ENCODE data around the gene BCL11A.

The BCL11A gene

DNA sequence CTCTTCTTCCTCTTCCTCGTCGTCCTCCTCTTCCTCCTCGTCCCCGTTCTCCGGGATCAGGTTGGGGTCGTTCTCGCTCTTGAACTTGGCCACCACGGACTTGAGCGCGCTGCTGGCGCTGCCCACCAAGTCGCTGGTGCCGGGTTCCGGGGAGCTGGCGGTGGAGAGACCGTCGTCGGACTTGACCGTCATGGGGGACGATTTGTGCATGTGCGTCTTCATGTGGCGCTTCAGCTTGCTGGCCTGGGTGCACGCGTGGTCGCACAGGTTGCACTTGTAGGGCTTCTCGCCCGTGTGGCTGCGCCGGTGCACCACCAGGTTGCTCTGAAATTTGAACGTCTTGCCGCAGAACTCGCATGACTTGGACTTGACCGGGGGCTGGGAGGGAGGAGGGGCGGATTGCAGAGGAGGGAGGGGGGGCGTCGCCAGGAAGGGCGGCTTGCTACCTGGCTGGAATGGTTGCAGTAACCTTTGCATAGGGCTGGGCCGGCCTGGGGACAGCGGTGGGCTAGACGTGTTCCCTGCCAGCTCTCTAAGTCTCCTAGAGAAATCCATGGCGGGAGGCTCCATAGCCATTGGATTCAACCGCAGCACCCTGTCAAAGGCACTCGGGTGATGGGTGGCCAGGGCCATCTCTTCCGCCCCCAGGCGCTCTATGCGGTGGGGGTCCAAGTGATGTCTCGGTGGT, 91.9 kb downstream of the BCL11A start:
- no peak for DNase-seq (ENCODE audit: low read depth)

DNA sequence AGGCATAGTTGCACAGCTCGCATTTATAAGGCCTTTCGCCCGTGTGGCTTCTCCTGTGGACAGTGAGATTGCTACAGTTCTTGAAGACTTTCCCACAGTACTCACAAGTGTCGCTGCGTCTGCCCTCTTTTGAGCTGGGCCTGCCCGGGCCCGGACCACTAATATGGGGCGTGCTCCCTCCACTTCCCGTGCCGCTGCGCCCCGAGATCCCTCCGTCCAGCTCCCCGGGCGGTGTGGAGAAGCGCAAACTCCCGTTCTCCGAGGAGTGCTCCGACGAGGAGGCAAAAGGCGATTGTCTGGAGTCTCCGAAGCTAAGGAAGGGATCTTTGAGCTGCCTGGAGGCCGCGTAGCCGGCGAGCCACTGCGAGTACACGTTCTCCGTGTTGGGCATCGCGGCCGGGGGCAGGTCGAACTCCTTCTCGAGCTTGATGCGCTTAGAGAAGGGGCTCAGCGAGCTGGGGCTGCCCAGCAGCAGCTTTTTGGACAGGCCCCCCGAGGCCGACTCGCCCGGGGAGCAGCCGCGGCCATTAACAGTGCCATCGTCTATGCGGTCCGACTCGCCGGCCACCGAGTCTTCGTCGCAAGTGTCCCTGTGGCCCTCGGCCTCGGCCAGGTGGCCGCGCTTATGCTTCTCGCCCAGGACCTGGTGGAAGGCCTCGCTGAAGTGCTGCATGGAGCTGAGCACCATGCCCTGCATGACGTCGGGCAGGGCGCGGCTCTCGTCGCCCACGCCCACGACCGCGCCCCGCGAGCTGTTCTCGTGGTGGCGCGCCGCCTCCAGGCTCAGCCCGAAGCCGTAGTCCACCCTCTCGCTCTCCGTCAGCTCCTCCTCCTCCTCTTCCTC, 92.7 kb downstream of the BCL11A start:
- DNase-seq (ENCODE audit: low read depth): no peak

DNA sequence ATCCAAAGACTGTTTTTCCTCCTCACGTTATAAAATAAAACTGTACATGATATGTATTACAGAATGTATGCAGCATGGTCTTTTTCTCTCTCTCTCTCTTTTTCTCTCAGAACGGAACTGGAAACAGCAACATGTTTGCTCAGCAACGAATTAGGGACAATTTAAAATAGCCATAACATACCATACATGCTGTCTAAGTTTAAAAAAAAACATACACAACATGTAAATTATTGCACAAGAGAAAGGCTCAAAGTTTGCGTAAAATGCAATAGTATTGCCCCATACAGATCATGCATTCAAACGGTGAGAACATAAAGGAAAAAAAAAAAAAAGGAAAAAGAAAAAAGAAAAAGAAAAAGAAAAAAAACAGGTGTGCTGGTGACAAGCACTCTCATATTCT, 93.6 kb downstream of the BCL11A start:
- no peak for DNase-seq (ENCODE audit: low read depth)

DNA sequence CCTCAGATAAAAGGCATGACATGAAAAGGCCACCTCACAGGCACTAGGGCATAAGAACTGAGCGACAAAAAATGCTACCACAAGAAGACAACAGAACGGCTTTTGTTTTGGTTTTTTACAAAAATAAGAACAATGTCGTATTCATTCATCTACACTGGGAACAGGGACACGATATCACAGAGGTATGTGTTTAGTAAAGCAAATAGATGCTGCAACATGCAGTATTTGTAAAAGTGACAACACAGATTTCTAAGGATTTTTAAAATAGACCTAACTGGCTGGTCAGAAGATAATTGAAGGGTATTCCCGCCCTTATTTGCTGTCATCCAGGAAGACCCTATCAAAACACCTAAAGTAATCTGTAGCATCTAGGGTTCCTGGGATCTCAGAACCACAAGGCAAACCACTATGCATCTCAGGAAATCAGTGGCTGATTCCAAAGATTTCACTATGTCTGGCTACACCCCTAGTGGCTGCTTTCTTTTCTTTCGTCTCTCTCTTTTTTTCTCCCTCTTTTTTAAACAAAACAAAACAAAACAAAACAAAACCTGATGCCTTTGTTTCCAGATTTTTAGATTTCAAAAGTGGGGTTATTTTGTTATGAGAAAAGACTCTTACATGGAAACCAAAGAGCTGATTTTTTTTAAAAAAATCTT, 97.2 kb downstream of the BCL11A start:
- DNase-seq (ENCODE audit: low read depth): no peak

DNA sequence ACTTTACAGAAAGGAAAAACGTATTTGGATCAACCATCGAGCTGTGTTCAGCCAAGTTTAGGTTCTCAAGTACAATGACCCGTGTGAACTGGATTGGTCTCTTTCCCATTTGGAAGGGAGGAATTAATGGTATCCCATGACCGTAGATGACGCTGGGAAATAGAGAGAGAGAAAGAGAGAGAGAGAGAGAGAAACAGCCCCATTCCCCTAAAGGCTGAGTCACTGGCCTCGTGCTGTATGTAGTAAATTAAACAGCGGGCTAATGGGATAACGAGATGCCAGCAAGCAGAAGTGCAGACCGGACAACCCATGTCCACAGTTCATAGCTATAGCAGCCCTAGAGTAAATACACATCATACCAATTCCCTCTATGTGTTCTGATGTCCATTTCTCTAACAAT, 99.6 kb downstream of the BCL11A start:
- no peak for DNase-seq (ENCODE audit: low read depth)

DNA sequence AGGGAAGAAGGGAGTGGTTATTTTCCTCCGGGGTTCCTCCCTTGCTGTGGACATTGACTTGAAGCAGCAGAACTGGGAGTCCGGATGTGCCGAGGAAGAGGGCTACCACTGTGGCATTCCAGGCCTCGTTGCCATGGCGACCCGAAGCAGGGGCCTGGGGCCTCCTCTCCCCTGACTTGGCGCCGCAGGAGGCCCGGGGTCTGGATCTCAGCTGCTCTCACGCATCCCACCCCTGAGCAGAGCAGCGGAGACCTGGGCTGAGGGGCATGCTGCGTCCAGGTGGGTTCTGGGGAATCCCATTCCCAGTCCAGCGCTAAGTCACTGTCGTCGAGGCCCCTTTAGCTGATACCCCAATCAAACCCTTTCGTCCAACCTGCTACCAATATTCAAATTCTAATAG, 100.2 kb downstream of the BCL11A start:
- no peak for DNase-seq (ENCODE audit: low read depth)

DNA sequence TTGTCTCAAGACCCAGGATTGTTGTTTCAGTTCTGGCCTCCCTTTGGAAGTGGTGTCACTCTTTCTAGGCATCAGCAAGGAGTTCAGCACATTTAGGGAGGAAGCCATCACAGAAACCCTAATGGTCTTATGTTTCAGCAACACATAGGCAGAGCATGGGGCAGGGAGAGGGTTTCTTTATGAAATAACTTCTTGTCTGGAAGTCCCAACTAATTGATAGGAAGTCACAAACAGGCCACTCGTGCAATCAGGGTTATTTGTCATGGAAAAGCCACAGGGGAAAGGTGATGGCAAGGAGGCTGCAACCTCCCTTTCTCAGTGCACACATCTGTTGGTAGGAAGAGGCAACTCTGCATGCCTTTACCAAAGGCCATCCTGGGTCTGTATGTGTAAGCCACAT, 103.0 kb downstream of the BCL11A start:
- DNase-seq (ENCODE audit: low read depth): no peak

DNA sequence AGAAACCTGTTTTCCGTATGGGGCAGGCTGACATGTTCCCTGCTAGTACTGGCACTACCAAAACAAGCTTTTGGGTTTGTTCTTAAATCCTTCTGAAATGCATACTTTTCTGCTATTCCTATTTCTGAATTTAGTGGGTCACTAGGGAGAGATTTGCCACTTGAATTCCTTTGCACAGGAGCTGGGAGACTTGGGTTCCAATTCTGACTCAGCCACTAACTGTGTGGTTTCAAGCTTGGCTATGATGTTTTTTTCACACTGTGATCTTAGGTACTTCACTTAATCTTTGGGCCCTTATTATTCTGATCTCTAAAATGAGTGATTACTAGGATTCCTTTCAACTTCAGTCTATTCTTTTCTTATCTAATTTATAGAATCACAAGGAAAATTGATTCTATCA, 105.5 kb downstream of the BCL11A start:
- no peak for DNase-seq (ENCODE audit: low read depth)

DNA sequence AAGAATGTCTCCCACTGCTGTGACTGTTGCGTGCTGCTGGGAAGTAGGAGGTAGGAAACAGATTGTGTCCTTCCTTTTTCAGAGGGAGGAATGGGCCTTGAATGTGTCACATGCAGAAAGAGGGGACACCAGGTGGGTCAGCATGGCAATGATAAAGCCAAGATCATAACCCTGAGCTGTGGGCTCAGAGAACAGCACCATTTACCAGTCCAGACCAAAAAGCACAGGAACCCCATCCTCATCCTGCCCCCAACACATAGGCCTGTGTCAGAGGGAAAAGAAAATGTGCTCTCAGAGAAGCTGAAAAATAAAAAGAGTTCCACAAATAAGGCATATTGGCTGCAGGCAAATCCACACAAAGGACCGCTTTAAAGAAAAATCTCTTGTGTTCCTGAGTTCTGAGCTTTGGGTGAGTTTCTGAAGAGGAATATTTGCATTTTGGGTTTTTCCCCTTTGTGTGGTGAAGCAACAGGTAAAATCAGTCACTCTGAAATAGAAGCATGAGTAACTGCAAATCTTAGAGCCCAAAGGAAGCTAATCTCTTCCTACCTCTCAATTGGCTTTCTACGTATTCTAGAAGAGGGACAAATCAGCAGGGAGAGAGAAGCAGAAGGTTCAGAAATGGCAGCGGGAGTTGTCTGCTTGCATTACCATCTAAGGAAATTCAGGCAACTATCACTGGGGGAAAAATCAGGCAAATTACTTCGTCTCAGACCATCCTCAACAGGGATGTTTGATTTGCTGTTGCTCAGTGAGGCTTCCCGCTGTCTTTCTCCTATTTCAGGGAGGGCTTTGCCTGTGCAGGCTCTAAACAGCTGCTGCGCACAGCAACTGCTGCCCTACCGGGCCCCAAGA, 106.8 kb downstream of the BCL11A start:
- no peak for DNase-seq (ENCODE audit: low read depth)

DNA sequence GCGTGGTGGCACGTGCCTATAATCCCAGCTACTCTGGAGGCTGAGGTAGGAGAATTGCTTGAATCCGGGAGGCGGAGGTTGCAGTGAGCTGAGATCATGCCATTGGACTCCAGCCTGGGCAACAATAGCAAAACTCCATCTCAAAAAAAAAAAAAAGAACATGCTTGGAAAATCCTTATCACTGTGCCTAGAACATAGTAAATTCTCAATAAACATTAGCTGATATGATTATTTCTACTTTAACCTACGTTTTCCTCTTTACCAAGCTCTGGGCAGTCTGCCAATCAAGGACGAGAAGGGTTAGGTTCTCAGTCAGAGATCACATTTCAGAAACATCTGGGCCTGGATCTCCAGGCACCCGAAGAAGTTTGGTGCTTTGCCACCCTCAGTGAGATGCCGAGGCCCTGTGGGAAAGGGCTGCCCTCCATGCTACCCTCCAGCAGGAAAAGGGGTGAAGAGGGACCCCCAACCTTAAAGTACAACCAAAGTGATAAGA, 107.7 kb downstream of the BCL11A start:
- DNase-seq (ENCODE audit: low read depth): peak; percentile 31

DNA sequence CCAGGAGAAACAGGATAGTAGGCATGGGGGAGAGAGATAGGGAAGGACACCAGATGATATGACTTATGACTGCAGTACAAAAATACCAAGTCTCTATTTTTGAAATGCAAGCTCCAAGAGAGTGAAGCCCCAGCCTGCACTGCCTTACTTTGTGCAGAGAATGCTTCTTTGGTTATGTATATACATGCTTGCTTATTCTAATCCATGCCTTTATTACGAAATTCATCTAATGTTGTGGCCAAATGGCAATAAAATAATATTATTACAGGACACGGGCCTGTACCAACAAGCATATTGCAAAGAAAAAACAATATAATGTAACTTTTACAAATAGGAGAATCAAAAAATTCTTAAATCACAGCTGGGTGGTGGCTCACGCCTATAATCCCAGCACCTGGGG, 110.8 kb downstream of the BCL11A start:
- DNase-seq (ENCODE audit: low read depth): no peak

DNA sequence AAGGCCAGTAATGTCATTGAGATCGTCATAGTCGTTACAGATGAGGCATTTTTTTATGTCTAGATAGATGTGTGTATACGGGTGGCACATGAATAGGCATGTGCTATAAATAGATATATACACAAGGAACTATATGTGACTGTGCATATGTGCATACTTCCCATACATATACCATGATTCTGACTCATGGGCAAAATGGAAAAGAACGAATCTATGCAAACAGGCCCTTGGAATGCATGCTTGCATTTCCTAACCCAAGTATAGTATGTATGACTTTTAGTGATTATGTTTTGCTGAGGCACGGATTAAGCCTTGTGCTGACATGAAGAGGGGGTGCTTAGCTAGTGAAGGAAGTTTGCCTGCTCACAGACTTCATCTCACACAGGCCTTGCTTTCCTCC, 111.7 kb downstream of the BCL11A start:
- no peak for DNase-seq (ENCODE audit: low read depth)

DNA sequence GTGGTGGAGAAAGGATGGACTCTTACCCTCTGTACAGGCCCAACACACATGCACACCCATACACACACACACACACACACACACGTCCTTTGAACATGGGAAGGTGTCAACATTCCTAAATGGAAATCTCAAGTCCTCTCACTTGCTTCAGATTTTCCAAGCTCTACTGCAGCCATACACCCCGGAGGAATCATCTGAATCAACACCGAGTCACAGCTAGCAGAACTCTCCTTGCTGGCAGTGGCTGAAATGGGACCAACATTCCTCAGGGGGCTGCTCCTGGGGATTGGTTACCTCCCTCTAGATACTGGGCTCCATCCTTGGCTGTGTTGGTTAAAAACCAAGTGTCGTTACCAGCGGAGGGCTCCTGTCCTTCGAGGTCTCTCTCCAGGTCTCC, 112.7 kb downstream of the BCL11A start:
- DNase-seq (ENCODE audit: low read depth): peak; percentile 38

DNA sequence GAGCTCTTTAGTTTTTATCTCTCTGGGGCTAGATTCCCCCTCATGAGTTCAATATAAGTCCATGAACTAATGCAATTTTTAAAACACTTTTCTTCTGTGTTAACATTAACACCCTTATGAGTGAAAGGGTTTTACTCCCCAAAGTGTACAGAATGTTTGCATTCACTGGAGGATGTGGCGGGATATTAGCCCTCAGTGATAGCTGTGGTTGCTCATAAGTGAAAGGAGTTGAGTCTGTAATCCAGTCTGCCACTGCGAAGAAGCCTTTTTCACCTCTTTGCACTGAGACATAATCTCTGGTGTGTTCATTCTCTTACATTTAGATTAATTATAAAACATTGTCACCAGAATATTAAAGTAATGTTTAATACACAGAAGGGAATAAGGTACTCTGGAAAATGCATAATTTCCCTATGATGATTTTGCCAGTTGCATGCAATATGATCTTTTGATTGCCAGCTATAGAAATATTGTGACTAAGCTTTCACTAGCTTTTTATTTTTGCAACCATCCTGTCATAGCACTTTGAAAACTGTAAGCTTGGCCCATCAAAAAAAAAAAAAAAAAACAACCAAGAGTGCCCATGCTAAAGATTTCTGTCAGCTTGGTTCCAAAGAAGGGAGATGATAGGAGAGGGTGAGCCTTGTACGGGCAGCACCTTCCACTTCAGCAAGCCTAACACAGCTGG, 113.2 kb downstream of the BCL11A start:
- DNase-seq (ENCODE audit: low read depth): no peak

DNA sequence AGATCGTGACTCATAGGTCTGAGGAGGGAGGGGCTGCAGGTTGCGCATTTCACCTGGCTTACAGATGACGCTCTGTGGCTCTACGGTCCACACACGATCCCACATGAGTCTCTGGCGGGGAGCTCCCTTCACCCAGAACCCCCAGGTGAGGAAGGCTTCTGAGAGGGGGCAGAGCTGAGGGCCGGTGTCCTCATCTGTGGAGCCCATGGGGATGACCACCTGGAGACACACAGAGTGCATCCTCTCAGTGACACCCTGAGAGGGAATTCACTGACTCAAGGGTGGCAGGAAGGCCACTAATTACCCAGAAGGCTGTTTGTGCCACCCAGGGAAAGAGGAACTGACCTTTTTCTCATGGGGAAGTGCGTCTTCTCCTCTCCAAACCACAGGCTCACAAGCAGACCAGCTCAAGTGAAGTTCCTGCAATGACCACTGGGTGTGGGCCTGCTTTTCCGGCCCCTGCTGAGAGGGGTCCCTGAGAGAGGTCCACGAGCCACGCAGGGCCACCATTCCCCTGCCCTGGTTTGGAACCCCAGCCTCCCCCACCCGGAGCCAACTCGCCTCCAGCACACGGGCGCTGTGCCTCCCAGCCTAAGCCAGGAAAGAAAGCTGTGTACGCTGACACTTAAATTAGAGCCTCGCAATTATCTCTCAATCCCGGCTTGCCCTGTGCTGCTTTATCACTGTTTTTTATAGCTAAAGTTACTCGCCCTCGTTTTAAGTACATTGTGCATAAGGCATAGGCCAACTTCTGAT, 114.1 kb downstream of the BCL11A start:
- DNase-seq (ENCODE audit: low read depth): no peak

DNA sequence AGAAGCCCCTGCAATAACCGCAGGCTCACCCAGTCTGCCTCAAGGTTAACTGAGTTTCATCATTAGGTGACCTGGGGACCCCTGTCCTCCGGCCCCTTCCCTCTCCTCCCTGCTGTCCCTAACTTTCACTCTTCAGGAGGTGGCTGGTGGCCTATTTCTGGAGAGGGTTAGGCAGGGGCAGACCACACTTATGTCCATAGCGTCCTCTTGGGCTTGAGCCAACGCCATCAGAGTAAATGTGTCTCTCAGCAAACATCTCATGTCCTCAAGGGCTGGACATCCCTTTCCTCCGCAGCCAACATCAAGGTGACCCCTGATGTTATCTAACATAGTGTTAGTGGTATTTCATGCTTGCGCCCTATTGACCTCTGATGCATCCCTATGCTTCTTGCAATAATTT, 114.8 kb downstream of the BCL11A start:
- DNase-seq (ENCODE audit: low read depth): no peak

DNA sequence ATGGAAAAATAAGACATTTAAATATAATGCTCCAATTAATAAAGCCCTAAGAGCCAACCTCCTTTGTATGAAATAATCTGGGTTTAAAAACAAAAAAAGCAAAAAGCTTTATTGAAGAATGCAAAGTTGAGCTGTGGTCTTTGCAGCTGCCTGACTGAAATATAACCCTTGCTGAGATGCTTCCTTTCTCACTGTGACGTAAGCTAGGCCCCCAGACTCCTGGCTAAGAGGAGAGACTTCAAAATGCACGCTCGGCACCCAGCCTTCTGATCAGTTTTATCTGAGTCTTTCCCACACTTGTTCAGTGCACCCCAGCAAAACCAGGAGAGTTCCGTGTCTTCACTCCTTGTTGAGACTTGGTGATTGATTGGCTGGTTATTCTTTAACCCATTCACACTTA, 115.3 kb downstream of the BCL11A start:
- DNase-seq (ENCODE audit: low read depth): no peak

DNA sequence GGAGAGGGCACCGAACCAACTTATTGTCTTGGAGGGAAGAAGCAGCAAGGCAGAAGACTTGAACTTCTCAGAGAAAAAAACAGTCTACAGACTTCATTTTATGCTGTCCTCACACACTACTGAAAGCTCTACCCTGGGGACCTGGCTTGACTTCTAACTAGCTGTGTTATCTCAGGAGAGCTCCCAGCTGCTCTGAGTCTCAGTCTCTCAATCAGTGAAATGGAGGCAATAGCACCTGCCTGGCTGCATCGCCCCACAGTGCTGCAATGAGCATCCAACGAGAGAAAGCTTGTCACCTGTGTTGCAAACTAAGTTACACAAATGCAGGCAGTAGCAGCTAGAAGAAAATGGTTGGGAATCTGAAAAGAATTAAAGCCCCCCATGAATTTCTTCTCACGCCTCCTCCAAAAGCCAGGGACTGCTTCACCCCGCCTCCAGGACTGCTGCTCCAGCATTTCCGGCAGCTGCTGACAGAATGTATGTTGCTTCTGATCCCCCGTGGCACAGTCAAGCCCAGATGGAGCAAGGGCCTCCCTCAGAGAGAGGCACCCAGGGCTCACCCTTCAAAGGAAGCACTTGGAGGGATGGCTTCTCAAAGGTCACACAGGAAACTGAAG, 116.3 kb downstream of the BCL11A start:
- no peak for DNase-seq (ENCODE audit: low read depth)

DNA sequence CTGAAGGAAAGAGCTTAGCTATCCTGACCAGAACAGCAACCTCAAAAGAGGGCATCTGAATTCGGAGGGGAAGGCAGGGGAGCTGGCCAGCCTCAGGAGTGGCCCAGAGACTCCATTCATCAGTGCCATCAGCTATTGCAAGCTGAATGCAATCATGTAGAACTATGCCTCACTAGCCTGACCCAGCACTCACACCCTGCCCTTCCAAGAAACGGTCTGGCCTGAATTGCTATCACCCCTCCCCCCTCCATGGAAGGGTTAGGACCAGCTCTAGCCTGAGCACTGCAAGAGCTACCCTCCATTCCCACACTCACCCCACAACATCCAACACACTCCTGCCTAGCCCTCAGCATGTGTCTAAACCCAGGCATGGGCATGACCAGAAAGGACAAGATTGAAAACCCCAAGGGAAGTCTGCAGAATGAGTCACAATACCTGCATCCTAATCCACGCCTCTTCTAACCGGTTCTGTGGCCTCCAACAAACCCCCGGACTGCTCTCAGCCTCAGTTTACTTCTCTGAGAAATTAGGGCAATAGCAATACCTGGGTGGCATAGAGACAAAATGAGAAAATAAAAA, 120.3 kb downstream of the BCL11A start:
- DNase-seq (ENCODE audit: low read depth): no peak

DNA sequence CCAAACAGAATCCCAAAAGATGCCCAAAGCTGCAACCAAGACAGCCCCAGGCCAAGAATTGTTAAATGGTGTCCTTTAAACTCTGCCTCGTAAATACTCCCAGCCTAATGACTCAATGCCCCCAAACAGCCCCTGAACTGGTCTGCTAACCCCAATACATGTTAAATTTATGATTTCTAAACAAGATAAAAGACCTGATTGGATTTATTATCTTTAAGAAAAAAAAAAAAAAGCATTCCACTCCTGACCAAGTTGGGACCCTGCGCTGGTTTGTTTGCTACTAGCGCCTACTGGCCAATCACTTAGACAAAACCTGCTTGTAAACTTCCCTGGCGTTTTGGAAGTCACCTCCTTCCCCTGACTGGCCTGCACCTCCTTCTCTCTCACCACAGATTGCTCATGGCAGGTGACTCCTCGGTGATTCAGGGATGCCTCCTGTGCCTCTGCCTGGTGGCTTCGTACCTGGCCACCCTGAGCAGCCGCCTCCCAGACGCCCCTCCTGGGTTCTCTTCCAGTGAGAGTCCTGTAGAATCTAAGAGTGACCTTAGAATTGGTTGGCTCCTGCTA, 121.3 kb downstream of the BCL11A start:
- no peak for DNase-seq (ENCODE audit: low read depth)
